Stimulated activated CD4-positive, alpha-beta T cell treated with anti-CD3 and anti-CD28 coated beads, Interleukin-4, amount 100 ng/mL, for 24 hours (primary cell): Measurements from ENCODE around the gene KRT8.
"Not testable (repeated sequence)": the region's sequence is repeated elsewhere in the genome, so short reads cannot be mapped to it uniquely, and the experiment has no call there.

ENCODE experiments used
- DNase-seq: peaks from one replicate; pipeline ENCODE4 v3.0.0-alpha.2; 2020

Gene KRT8

GRCh38 chr12:52873832-52874572, 30.9 kb downstream of the KRT8 start:
- peak; percentile 50 for DNase-seq

- DNase-seq: no peak
Measured at GRCh38 chr12:52873513-52873831, 31.4 kb downstream of the KRT8 start.

GRCh38 chr12:52872644-52873389, 32.1 kb downstream of the KRT8 start:
- DNase-seq: no peak

- DNase-seq: no peak
Measured at GRCh38 chr12:52871291-52872039, 33.4 kb downstream of the KRT8 start.

- peak; percentile 81 for DNase-seq
Measured at GRCh38 chr12:52870361-52871290, 34.2 kb downstream of the KRT8 start.

DNA sequence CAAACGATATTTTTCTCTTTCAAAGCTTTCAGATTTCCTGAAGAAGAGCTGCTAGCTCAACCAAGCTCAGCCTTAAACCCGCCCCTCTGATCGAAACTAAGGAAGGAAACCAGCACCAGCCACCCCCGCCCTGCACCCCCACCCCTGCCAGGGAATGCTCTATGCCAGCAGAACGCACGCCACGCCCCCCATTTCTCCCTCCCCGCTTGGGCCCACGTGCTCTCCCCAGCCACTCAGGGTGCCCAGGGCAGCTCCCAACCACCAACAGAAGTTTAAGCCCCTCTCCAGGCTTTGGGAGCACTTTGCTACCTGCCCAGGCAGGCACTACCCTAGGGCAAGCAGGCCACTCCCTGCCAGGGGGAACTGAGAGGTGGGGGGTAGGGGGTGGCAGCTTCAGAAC, 37.2 kb downstream of the KRT8 start:
- DNase-seq: peak; percentile 31

- DNase-seq: no peak
Measured at GRCh38 chr12:52867152-52867551, 37.7 kb downstream of the KRT8 start.

DNA sequence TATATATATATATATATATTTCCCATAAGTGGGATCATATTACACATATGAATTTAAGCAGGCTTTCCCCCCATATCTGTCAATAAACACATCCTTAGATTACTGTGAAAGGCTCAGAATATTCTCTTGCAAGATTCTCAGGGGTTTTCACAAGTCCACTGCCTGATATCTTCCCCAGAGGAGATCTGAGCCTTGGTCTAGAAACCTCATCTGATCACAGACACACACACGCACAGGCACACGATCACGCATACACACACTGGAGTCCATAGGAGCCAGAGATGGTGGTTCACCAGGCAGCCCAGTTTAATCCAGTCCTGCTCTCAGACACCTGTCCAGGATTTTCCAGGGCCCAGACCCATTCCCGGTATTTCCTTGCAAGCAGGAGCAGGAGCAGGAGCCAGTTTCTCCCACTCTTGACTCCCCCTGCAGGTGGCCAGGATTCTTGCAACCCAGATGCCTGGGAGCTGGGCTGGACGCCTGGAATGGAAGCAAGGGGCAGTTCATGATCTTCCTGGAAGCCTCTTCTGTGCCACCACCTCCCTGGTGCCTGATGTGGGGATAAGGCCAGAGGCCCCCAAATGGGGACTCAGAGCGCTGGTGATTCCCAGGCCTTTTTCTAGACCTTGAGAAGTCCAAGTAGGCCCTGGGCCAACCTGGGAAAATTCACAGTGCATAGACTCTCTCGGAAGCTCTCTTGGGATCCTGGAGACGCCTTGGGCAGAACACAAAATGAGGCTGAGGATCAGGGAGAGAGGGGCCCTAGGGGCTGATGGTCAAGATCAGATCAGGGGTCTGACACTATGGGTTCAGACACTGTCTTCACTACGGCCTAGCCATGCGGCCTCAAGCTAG, 39.6 kb downstream of the KRT8 start:
- DNase-seq: peak; percentile 26

GRCh38 chr12:52862023-52862422, 42.9 kb downstream of the KRT8 start:
- DNase-seq: no peak

- DNase-seq: no peak
Measured at GRCh38 chr12:52861511-52861910, 43.4 kb downstream of the KRT8 start.

DNA sequence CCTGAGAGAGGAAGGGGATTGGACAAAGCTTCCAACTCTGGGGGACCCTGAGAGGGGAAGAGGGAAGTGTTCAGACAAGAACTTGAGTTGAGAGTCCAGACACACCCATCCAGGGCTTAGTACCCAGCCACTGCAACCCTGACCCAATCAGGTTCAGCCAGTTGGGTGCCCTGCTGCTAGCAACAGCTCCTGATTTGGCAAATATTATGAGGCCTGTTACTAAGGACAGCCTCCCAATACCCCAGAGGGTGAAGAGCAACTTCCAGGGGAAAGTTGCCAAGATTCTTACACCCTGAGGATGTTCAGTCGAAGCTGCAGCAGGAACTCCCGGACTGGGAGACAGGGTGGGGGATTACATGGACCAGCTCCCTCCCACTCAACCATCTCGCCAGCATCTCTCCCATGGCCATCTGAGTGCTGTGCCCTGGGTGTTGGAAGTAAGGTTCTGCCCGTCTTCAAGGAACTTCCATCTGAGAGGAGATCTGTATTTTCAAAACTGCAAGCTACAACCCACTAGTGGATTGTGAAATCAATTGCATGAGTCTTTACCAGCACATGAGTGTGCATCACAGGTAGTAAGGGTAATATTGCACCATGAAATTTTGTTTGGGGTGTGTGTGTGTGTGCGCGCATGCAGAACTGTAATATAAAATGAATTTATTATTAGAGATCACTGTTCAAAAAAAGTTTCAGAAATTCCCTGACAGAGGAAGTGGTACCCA, 44.6 kb downstream of the KRT8 start:
- DNase-seq: no peak

DNA sequence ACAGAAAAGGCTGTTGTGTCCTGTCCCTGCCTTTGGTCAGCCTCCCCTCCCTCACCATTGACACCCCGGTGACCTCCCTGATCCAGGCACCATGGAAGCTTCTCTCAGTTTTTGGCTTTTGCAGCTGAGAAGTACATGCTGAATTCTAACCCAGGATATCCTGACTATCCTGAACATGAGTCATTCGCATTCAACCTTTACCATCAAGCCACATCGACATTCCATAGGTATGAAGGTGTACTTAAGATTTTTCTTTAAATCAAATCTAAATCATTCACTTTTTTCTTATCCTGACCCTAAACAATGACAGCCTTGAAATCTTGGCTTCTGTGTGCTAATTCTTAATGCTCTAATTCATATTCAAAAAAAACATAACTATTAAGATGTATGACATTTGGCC, 47.4 kb downstream of the KRT8 start:
- no peak for DNase-seq

DNA sequence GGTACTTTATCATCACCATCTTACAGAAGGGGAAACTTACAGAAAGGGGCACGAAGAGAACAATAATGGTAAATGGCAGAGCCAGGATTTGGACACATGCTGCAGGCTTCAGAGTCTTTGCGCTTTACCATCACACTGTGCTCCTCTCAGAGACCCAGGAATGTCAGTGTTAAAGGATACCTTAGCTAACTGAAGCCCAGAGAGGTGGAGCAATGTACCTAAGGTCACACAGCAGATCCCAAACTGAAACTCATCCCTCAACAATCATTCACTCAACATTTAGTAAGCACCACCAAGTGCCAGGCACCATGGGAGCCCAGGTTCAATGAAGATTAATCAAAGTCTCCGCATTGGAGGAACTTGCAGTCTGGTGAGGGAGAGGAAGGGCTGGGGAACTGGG, 48.1 kb downstream of the KRT8 start:
- no peak for DNase-seq

- DNase-seq: not testable (repeated sequence)
Measured at GRCh38 chr12:52856077-52856476, 48.8 kb downstream of the KRT8 start.

DNA sequence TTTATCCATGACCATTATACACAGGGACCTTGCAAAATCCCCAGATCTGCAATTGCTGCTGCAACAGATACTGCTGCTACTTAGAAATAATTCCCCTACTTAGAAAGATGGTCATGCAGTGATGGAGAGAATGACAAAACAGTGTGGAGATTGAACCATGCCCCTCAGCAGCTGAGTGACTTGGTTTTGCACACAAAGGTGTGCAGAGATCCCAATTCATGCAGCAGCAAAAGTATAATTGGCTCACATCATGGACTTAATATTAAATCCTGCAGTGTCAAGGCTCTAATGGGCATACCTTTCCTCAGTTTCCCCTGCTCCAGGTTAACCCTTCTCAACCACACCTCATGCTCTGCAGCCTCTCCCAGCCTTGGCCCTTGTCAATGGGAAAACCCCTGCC, 53.1 kb downstream of the KRT8 start:
- DNase-seq: no peak

- DNase-seq: no peak
Measured at GRCh38 chr12:52850681-52851080, 54.2 kb downstream of the KRT8 start.

- DNase-seq: no peak
Measured at GRCh38 chr12:52849511-52849910, 55.4 kb downstream of the KRT8 start.

DNA sequence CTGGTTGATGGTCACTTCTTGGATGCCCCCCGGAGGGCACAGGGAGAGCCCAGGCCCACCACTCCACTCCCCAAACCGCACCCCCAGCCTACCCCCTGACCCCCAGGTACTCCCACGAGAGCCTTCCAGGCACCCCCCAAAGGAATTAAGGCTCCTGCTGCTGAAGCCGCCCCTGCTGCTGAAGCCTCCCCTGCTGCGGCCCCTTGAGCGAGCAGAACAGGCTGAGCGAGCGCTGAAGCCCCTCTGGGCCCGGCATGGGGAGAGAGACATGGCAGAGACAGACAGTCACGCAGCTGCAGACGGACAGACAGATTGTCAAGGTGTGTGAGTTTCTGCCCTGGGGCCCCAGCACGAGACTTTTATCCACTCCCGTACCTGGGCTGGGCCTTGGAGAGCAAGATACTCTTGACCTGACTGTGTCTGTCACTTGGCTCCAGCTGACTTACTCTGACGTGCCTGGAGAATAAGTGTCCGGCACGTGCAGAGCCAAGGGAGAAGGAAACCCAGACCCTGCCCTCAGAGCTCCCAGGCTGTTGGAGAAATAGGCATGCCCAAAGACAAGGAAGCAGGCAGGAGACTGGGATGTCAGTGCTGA, 56.1 kb downstream of the KRT8 start, which contains the start of gene KRT78:
TSS of gene KRT78 (minus strand) at position 334 of the 595 bp plus-strand sequence. CDS start at position 270, 64 bp downstream.
- no peak for DNase-seq

- no peak for DNase-seq
Measured at GRCh38 chr12:52847335-52848102, 57.4 kb downstream of the KRT8 start.
